CD14-positive monocyte (primary cell): Measurements from ENCODE around the gene CDH4. TPM values are rescaled to one million over a fixed set of nuclear protein-coding genes. Genes with fewer than 3 reads are reported as not detected.

Experiments
- DNase-seq, 3 donors: peaks; one replicate each; pipeline ENCODE4 v3.0.0-alpha.2; 2011 to 2022
- H2AFZ ChIP-seq: 2 replicates; pipeline ENCODE4 v1.6.0; 2012; ENCODE audit warnings: mild to moderate bottlenecking, low read depth, low read length, inconsistent platforms; ENCODE audit not compliant: insufficient read depth, poor library complexity, severe bottlenecking
- H3K27ac ChIP-seq, 2 donors: 1 replicate in 1 of 2; 2 replicates in 1 of 2; pipeline ENCODE4 v1.5.1; 2012 to 2013; ENCODE audit warnings: low read length in 2 of 2, control low read depth in 1 of 2, inconsistent platforms in 1 of 2, low read depth in 1 of 2, mild to moderate bottlenecking in 1 of 2
- H3K27me3 ChIP-seq, 2 donors: one replicate each; pipeline versions ENCODE4 v1.6.0 to v1.6.1; 2011 to 2013; ENCODE audit warnings: low read length in 2 of 2; ENCODE audit not compliant: control insufficient read depth in 2 of 2, insufficient read depth in 2 of 2
- H3K36me3 ChIP-seq, 2 donors: replicated peaks in 1 of 2; 1 replicate in 1 of 2; 2 replicates in 1 of 2; pipeline versions ENCODE4 v1.5.1 to v1.6.1; 2012 to 2013; ENCODE audit warnings: low read length in 2 of 2, control low read depth in 1 of 2, inconsistent platforms in 1 of 2, mild to moderate bottlenecking in 1 of 2; ENCODE audit not compliant: insufficient read depth in 2 of 2, control insufficient read depth in 1 of 2
- H3K4me1 ChIP-seq, 2 donors: 1 replicate in 1 of 2; 2 replicates in 1 of 2; pipeline versions ENCODE4 v1.5.1 to v1.6.1; 2012 to 2013; ENCODE audit warnings: low read length in 2 of 2, control low read depth in 1 of 2, inconsistent platforms in 1 of 2, mild to moderate bottlenecking in 1 of 2, moderate library complexity in 1 of 2; ENCODE audit not compliant: insufficient read depth in 2 of 2, control insufficient read depth in 1 of 2
- H3K4me2 ChIP-seq: replicated peaks from 2 replicates; pipeline ENCODE3; 2012; ENCODE audit warnings: low read length, moderate library complexity, mild to moderate bottlenecking; ENCODE audit not compliant: poor library complexity, severe bottlenecking; ENCODE audit errors: extremely low read depth
- H3K4me3 ChIP-seq, 3 experiments: fragments of 200-600 bp in 1 of 3; sonication (generic) in 1 of 3; replicated peaks in 1 of 3; 1 replicate in 2 of 3; 2 replicates in 1 of 3; pipeline ENCODE4 v1.5.1; 2011 to 2013; ENCODE audit warnings: low read length in 3 of 3, mild to moderate bottlenecking in 3 of 3, control low read depth in 2 of 3, low read depth in 2 of 3, inconsistent platforms in 1 of 3, moderate library complexity in 1 of 3
- H3K79me2 ChIP-seq: 2 replicates; pipeline ENCODE4 v1.6.0; 2012; ENCODE audit warnings: mild to moderate bottlenecking, control low read depth, inconsistent platforms, low read length, moderate library complexity; ENCODE audit not compliant: insufficient read depth
- H3K9ac ChIP-seq: 2 replicates; pipeline ENCODE4 v1.6.0; 2017; ENCODE audit warnings: low read length, mild to moderate bottlenecking; ENCODE audit not compliant: insufficient read depth, poor library complexity, severe bottlenecking
- H3K9me3 ChIP-seq, 2 donors: replicated peaks in 1 of 2; 1 replicate in 1 of 2; 2 replicates in 1 of 2; pipeline versions ENCODE4 v1.5.1 to v1.6.1; 2012 to 2013; ENCODE audit warnings: low read length in 2 of 2, control low read depth in 1 of 2; ENCODE audit not compliant: control insufficient read depth in 1 of 2, insufficient read depth in 1 of 2
- H4K20me1 ChIP-seq: 2 replicates; pipeline ENCODE4 v1.6.0; 2012; ENCODE audit warnings: mild to moderate bottlenecking, low read length, control low read depth, moderate library complexity; ENCODE audit not compliant: insufficient read depth
- H3K27ac Mint-ChIP-seq, 7 donors: one replicate each; pipeline ENCODE4 v1.8.0; 2020; ENCODE audit warnings: mild to moderate bottlenecking in 7 of 7, mixed read lengths in 7 of 7, moderate library complexity in 6 of 7, inconsistent platforms in 2 of 7
- H3K27me3 Mint-ChIP-seq, 3 donors: one replicate each; pipeline ENCODE4 v1.8.0; 2021 to 2022; ENCODE audit warnings: low read depth in 3 of 3, mild to moderate bottlenecking in 3 of 3, mixed read lengths in 3 of 3, moderate library complexity in 3 of 3, inconsistent platforms in 1 of 3
- H3K36me3 Mint-ChIP-seq, 2 donors: one replicate each; pipeline ENCODE4 v1.8.0; 2020; ENCODE audit warnings: mixed read lengths in 2 of 2, inconsistent platforms in 1 of 2, mild to moderate bottlenecking in 1 of 2
- H3K4me1 Mint-ChIP-seq: one replicate; pipeline ENCODE4 v1.8.0; 2020; ENCODE audit warnings: mild to moderate bottlenecking, mixed read lengths
- H3K4me3 Mint-ChIP-seq, 2 donors: one replicate each; pipeline ENCODE4 v1.8.0; 2020; ENCODE audit warnings: mild to moderate bottlenecking in 2 of 2, mixed read lengths in 2 of 2, moderate library complexity in 1 of 2
- H3K9me3 Mint-ChIP-seq, 7 donors: one replicate each; pipeline ENCODE4 v1.8.0; 2020 to 2022; ENCODE audit warnings: mixed read lengths in 7 of 7, mild to moderate bottlenecking in 6 of 7, moderate library complexity in 6 of 7, inconsistent platforms in 2 of 7
- CTCF ChIP-seq: fragments of 200-600 bp; IDR thresholded peaks from one replicate; pipeline ENCODE4 v1.8.0; 2022; ENCODE audit warnings: antibody characterized with exemption, mild to moderate bottlenecking
- WGBS: methylation state at CpG from one replicate; pipeline ENCODE4 v1.1.5; 2013; ENCODE audit warnings: missing lambda C conversion rate; ENCODE audit not compliant: insufficient coverage; 5-methylcytosine and 5-hydroxymethylcytosine counted together
- intact Hi-C, 2 donors: fragments of 100-400 bp; cut with micrococcal nuclease; formaldehyde crosslinking; loops; one replicate each; pipeline versions ENCODE4 v1.15.0 to v1.15.1; 2023
- polyA plus RNA-seq, 3 donors: library from polyadenylated mRNA; depleted of rRNA in 1 of 3; unstranded in 2 of 3; stranded (reverse) in 1 of 3; fragments of 300-500 nt in 2 of 3; fragments of >200 nt in 1 of 3; fragmentation: Illumina TruSeq in 2 of 3; gene quantifications; 1 replicate in 2 of 3; 2 replicates in 1 of 3; pipeline ENCODE4 v1.2.3, GENCODE V29; 2012 to 2021

The CDH4 gene
- polyA plus RNA-seq, 3 donors, result not detected

- H3K79me2 ChIP-seq, result no peaks in the 10 kb centered on the region
- peaks cover 16 to 62% of the 10 kb centered on the region in 2 donors for H3K9me3 ChIP-seq
- Mint-ChIP-seq H3K4me1 (peaks cover 8% of the 10 kb centered on the region), H3K4me3 (no peak overlapping the region), H3K27ac (no peak overlapping the region), H3K36me3 (peaks cover 49 to 82% of the 10 kb centered on the region in 2 donors), H3K27me3 (no peaks in the 10 kb centered on the region), H3K9me3 (peaks cover 10 to 31% (median 16%) of the 10 kb centered on the region in 7 donors)
- no peaks in the 10 kb centered on the region for H3K27me3 ChIP-seq
- no peak overlapping the region for H2AFZ ChIP-seq
- 100% methylated on average over 2 of the region's 10 CpGs for WGBS
- no peak overlapping the region for H3K4me2 ChIP-seq
- H3K4me1 ChIP-seq, result peaks cover 0 to 5% of the 10 kb centered on the region in 2 donors
- no peak overlapping the region for H3K27ac ChIP-seq
- DNase-seq, result no peak
- H4K20me1 ChIP-seq, result peaks cover 7% of the 10 kb centered on the region
- intact Hi-C loops, result no loop called here
- no peak for TF ChIP-seq CTCF
- no peak overlapping the region for H3K9ac ChIP-seq
- H3K4me3 ChIP-seq, result no peak overlapping the region
- peaks cover 51 to 79% of the 10 kb centered on the region in 2 donors for H3K36me3 ChIP-seq
Observed at GRCh38 chr20:61977419-61977786, 725.3 kb downstream of the CDH4 start.

- 97% methylated on average over 15 of the region's 20 CpGs for WGBS
- Histone ChIP-seq H3K4me1 (peaks cover 0 to 5% of the 10 kb centered on the region in 2 donors), H3K36me3 (peaks cover 44 to 68% of the 10 kb centered on the region in 2 donors), H3K4me3 (no peak overlapping the region), H3K27me3 (no peaks in the 10 kb centered on the region), H3K9ac (no peak overlapping the region), H3K9me3 (peaks cover 12 to 53% of the 10 kb centered on the region in 2 donors), H3K79me2 (no peaks in the 10 kb centered on the region), H4K20me1 (peaks cover 7% of the 10 kb centered on the region), H3K4me2 (no peak overlapping the region), H3K27ac (no peak overlapping the region), H2AFZ (no peak overlapping the region)
- Mint-ChIP-seq H3K4me3 (no peak overlapping the region), H3K36me3 (peaks cover 46 to 81% of the 10 kb centered on the region in 2 donors), H3K27ac (peak overlapping the region in 1 of 7 donors; percentile 43), H3K27me3 (no peaks in the 10 kb centered on the region), H3K4me1 (peaks cover 8% of the 10 kb centered on the region), H3K9me3 (peaks cover 3 to 23% (median 11%) of the 10 kb centered on the region in 7 donors)
- DNase-seq, result no peak
- intact Hi-C loops, result no loop called here
- TF ChIP-seq CTCF, result no peak
Observed at GRCh38 chr20:61978491-61978890, 726.4 kb downstream of the CDH4 start.
